Ovary (tissue), 9 donors: Measurements from ENCODE around the gene STAMBPL1. TPM values are rescaled to one million over a fixed set of nuclear protein-coding genes. Genes with fewer than 3 reads are reported as not detected.
A peak's percentile ranks its signal among the peaks of the same experiment; 100 is the strongest.

Experiments used
- DNase-seq, 5 donors: peaks; one replicate each; pipeline ENCODE4 v3.0.0-alpha.2; 2019 to 2020
- H3K27ac ChIP-seq, 2 donors: fragments of 200-600 bp; one replicate each; pipeline versions ENCODE4 v1.5.1 to v1.8.0; 2019 to 2022
- H3K27me3 ChIP-seq: fragments of 200-600 bp; one replicate; pipeline ENCODE4 v1.8.0; 2022
- H3K36me3 ChIP-seq: fragments of 200-600 bp; sonication (generic); one replicate; pipeline ENCODE4 v1.5.1; 2019
- H3K4me1 ChIP-seq: one replicate; pipeline ENCODE4 v1.8.1; 2013; ENCODE audit warnings: mild to moderate bottlenecking, moderate library complexity; ENCODE audit not compliant: insufficient read depth
- H3K4me3 ChIP-seq: fragments of 200-600 bp; sonication (generic); one replicate; pipeline ENCODE4 v1.5.1; 2017
- H3K9me3 ChIP-seq, 2 donors: fragments of 200-600 bp in 1 of 2; sonication (generic) in 1 of 2; one replicate each; pipeline versions ENCODE4 v1.5.1 to v1.8.1; 2013 to 2019; ENCODE audit warnings: mild to moderate bottlenecking in 1 of 2, moderate library complexity in 1 of 2
- EP300 ChIP-seq: sonication (generic); formaldehyde crosslinking; IDR thresholded peaks from one replicate; pipeline ENCODE4 v1.6.1; 2017; ENCODE audit warnings: antibody characterized with exemption
- POLR2A ChIP-seq: fragments of 450-650 bp; IDR thresholded peaks from one replicate; pipeline ENCODE4 v1.6.1; 2017; ENCODE audit warnings: antibody characterized with exemption, mild to moderate bottlenecking, moderate library complexity
- WGBS, 3 donors: extraction: QIAGEN DNeasy Blood & Tissue Kit in 1 of 3; methylation state at CpG; one replicate each; pipeline versions ENCODE4 v1.1.5 to v1.1.7; 2013 to 2017; 5-methylcytosine and 5-hydroxymethylcytosine counted together
- intact Hi-C, 4 donors: fragments of 100-400 bp; cut with DNase I; formaldehyde crosslinking; loops; one replicate each; pipeline versions ENCODE4 v1.11.0 to v1.15.1; 2022 to 2023
- polyA plus RNA-seq, 2 donors: library from polyadenylated mRNA; stranded (reverse); fragments of 200-250 nt in 1 of 2; fragments of 350-450 nt in 1 of 2; fragmentation: Illumina TruSeq in 1 of 2; extraction: RNeasy Lipid Tissue Mini Kit (QIAGEN cat#74804) in 1 of 2; gene quantifications; one replicate each; pipeline ENCODE4 v1.2.3, GENCODE V29; 2013 to 2014
- total RNA-seq, 7 donors: library from RNA; depleted of rRNA in 2 of 7; stranded (reverse); fragments of >200 nt in 2 of 7; fragmentation: NEBNext Ultra II Directional in 3 of 7; extraction: Animal tissue kit (Norgen Biotek cat#: 25700) in 3 of 7; gene quantifications; one replicate each; pipeline versions ENCODE4 v1.1.0 to v1.2.4, GENCODE V29; 2016 to 2023
- TF ChIP-seq, protein P1 (sequence below), 3 donors: fragments of 450-650 bp in 2 of 3; fragments of 200-600 bp in 1 of 3; IDR thresholded peaks; one replicate each; pipeline versions ENCODE4 v1.5.1 to v1.8.0; 2016 to 2022; ENCODE audit warnings: antibody characterized with exemption in 3 of 3, mild to moderate bottlenecking in 1 of 3
- donor health status: DM: no; HTN: no; CAD: no; lungs with moderate emphysema.
- donor health status: DM: no; HTN: no; CAD: no.
- donor health status: Bipolar disorder and iron deficiency.
- donor health status: DM: yes; HTN: yes; CAD: no.
- donor health status: DM: no; HTN: no; CAD: no.
- donor health status: DM: yes; HTN: yes; CAD: no.

STAMBPL1 gene
- total and polyA plus RNA-seq, 9 donors, result 7.9 to 39.6 (median 14.4) TPM

GRCh38 chr10:88944813-88945212, 64.8 kb downstream of the STAMBPL1 start:
- 7 to 10% (median 8%) methylated on average over 3 of the region's 3 CpGs for WGBS, 3 donors

DNA sequence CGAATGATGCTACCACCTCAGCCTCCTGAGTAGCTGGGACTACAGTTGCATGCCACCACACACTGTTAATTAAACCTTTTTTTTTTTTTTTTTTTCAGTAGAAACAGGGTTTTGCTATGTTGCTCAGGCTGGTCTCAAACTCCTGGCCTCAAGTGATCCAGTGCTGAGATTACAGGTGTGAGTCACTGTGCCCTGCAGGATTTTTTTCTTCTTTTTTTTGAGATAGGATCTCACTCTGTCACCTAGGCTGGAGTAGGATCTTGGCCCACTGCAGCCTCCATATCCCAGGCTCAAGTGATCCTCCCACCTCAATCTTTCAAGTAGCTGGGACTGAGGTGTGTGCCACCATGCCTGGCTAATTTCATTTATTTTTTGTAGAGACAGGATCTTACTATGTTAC, 66.2 kb downstream of the STAMBPL1 start:
- intact Hi-C loops, result no loop called here
- DNase-seq, result no peak
- peaks cover 9% of the 10 kb centered on the region for H3K4me1 ChIP-seq
- H3K4me3 ChIP-seq, result no peak overlapping the region
- WGBS, 3 donors, result 29 to 71% (median 56%) methylated on average over 1 of the region's 1 CpG
- H3K27ac ChIP-seq, result no peak overlapping the region
- no peaks in the 10 kb centered on the region for H3K36me3 ChIP-seq
- no peaks in the 10 kb centered on the region for H3K9me3 ChIP-seq
- no peaks in the 10 kb centered on the region for H3K27me3 ChIP-seq
- TF ChIP-seq POLR2A, result no peak
- TF ChIP-seq, protein P1, sequence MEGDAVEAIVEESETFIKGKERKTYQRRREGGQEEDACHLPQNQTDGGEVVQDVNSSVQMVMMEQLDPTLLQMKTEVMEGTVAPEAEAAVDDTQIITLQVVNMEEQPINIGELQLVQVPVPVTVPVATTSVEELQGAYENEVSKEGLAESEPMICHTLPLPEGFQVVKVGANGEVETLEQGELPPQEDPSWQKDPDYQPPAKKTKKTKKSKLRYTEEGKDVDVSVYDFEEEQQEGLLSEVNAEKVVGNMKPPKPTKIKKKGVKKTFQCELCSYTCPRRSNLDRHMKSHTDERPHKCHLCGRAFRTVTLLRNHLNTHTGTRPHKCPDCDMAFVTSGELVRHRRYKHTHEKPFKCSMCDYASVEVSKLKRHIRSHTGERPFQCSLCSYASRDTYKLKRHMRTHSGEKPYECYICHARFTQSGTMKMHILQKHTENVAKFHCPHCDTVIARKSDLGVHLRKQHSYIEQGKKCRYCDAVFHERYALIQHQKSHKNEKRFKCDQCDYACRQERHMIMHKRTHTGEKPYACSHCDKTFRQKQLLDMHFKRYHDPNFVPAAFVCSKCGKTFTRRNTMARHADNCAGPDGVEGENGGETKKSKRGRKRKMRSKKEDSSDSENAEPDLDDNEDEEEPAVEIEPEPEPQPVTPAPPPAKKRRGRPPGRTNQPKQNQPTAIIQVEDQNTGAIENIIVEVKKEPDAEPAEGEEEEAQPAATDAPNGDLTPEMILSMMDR (IDR thresholded peaks at IDR 0.05), result no peak
- no peak for TF ChIP-seq EP300

More at GRCh38 chr10:88944813-88945212, 64.8 kb downstream of the STAMBPL1 start:
- no peak for TF ChIP-seq EP300
- TF ChIP-seq POLR2A, result no peak
- TF ChIP-seq, protein P1 (IDR thresholded peaks at IDR 0.05), result no peak
- no peak overlapping the region for H3K4me3 ChIP-seq
- intact Hi-C loops, result no loop called here
- no peaks in the 10 kb centered on the region for H3K9me3 ChIP-seq
- H3K36me3 ChIP-seq, result no peaks in the 10 kb centered on the region
- no peaks in the 10 kb centered on the region for H3K27me3 ChIP-seq
- peaks cover 6% of the 10 kb centered on the region for H3K4me1 ChIP-seq
- DNase-seq, result no peak
- H3K27ac ChIP-seq, result peak overlapping the region in 1 of 2 donors; percentile 25

DNA sequence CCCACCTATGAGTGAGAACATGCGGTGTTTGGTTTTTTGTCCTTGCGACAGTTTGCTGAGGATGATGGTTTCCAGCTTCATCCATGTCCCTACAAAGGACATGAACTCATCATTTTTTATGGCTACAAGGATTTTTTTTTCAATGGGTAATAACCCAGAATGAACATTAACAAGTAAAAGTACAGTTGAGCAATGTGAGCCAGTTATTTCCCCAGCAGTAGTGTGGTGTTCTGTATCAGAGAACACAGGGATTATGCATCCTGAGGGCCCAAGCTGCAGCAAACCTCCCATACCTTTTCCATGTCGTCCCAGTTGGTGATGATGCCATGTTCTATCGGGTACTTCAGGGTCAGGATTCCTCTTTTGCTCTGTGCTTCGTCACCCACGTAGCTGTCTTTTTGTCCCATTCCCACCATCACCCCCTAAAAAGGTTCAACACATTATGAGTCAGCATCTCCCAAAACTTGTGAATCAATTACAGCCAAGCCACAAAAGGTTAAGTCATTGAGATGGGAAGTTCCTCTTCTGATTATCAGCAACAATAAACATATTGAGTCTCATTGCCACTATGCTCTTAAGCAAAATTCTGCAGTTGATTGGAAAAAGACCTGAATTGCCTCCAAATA, 67.0 kb downstream of the STAMBPL1 start:
- peaks cover 9% of the 10 kb centered on the region for H3K4me1 ChIP-seq
- H3K9me3 ChIP-seq, result no peaks in the 10 kb centered on the region
- TF ChIP-seq, protein P1 (IDR thresholded peaks at IDR 0.05), result no peak
- no peak for TF ChIP-seq EP300
- TF ChIP-seq POLR2A, result no peak
- intact Hi-C loops, result no loop called here
- no peak overlapping the region for H3K27ac ChIP-seq
- no peak for DNase-seq
- no peaks in the 10 kb centered on the region for H3K27me3 ChIP-seq
- H3K4me3 ChIP-seq, result peak overlapping the region; percentile 50
- H3K36me3 ChIP-seq, result no peaks in the 10 kb centered on the region
- 51 to 72% (median 55%) methylated on average over 6 of the region's 6 CpGs for WGBS, 3 donors

- peak overlapping the region; percentile 50 for H3K4me3 ChIP-seq
- intact Hi-C loops, result no loop called here
- TF ChIP-seq POLR2A, result no peak
- no peaks in the 10 kb centered on the region for H3K27me3 ChIP-seq
- H3K9me3 ChIP-seq, result no peaks in the 10 kb centered on the region
- peaks cover 11% of the 10 kb centered on the region for H3K4me1 ChIP-seq
- peak overlapping the region in 1 of 2 donors; percentile 70 for H3K27ac ChIP-seq
- WGBS, 3 donors, result 14 to 26% (median 18%) methylated on average over 2 of the region's 2 CpGs
- DNase-seq, result no peak
- no peaks in the 10 kb centered on the region for H3K36me3 ChIP-seq
These were observed 69.0 kb downstream of the STAMBPL1 start for GRCh38 chr10:88949051-88949450.
